Uterus (tissue), 2 donors: ENCODE data around the gene ATP6V0D1.

Experiments
- CTCF ChIP-seq, 4 experiments: fragments of 200-600 bp in 2 of 4; fragments of 450-650 bp in 2 of 4; sonication (generic) in 2 of 4; IDR thresholded peaks; one replicate each; pipeline ENCODE4 v1.5.1; 2016 to 2019; ENCODE audit warnings: antibody characterized with exemption in 4 of 4, mild to moderate bottlenecking in 2 of 4, moderate library complexity in 1 of 4
- POLR2A ChIP-seq, 2 donors: fragments of 450-650 bp; IDR thresholded peaks; one replicate each; pipeline ENCODE4 v1.6.1; 2016; ENCODE audit warnings: antibody characterized with exemption in 2 of 2, mild to moderate bottlenecking in 1 of 2, moderate library complexity in 1 of 2

GRCh38 chr16:67468731-67469130 lies 12.2 kb downstream of the ATP6V0D1 start:
- TF ChIP-seq CTCF (IDR thresholded peaks at IDR 0.05) (no peak), POLR2A (IDR thresholded peaks at IDR 0.05) (no peak)
